ENCODE results near the gene PTBP3.
A peak's percentile ranks its signal among the peaks of the same experiment; 100 is the strongest.

The PTBP3 gene

GRCh38 chr9:112348257-112349007 lies 15.0 kb upstream of the PTBP3 start:
- DNase-seq (ENCODE audit: low read depth), result peak; percentile 82
- no peak for TF ChIP-seq CTCF (IDR thresholded peaks at IDR 0.05; ENCODE audit: low read length, missing control alignments)
- H3K4me3 ChIP-seq (replicated peaks; ENCODE audit: low read depth, low read length), result peak overlapping the region; percentile 57

GRCh38 chr9:112341730-112342129 lies 8.3 kb upstream of the PTBP3 start:
- TF ChIP-seq CTCF (IDR thresholded peaks at IDR 0.05; ENCODE audit: low read length, missing control alignments), result no peak
- DNase-seq (ENCODE audit: low read depth), result peak; percentile 39
- H3K4me3 ChIP-seq (replicated peaks; ENCODE audit: low read depth, low read length), result no peak overlapping the region

GRCh38 chr9:112339886-112340285 lies 6.5 kb upstream of the PTBP3 start:
- DNase-seq (ENCODE audit: low read depth), result no peak
- H3K4me3 ChIP-seq (replicated peaks; ENCODE audit: low read depth, low read length), result no peak overlapping the region
- no peak for TF ChIP-seq CTCF (IDR thresholded peaks at IDR 0.05; ENCODE audit: low read length, missing control alignments)

- H3K4me3 ChIP-seq (replicated peaks; ENCODE audit: low read depth, low read length), result no peak overlapping the region
- TF ChIP-seq CTCF (IDR thresholded peaks at IDR 0.05; ENCODE audit: low read length, missing control alignments), result no peak
- DNase-seq (ENCODE audit: low read depth), result peak; percentile 38
Observed at GRCh38 chr9:112338561-112338960, 5.1 kb upstream of the PTBP3 start.

- no peak for TF ChIP-seq CTCF (IDR thresholded peaks at IDR 0.05; ENCODE audit: low read length, missing control alignments)
- H3K4me3 ChIP-seq (replicated peaks; ENCODE audit: low read depth, low read length), result no peak overlapping the region
- no peak for DNase-seq (ENCODE audit: low read depth)
Observed at GRCh38 chr9:112337547-112337946, 4.1 kb upstream of the PTBP3 start.

GRCh38 chr9:112334432-112334841 lies 1.0 kb upstream of the PTBP3 start:
- peak overlapping the region; percentile 73 for H3K4me3 ChIP-seq (replicated peaks; ENCODE audit: low read depth, low read length)
- no peak for DNase-seq (ENCODE audit: low read depth)
- TF ChIP-seq CTCF (IDR thresholded peaks at IDR 0.05; ENCODE audit: low read length, missing control alignments), result no peak
